SK-N-SH (cell line): Measurements from ENCODE around the gene PHACTR3.

Experiments used
- CHD2 ChIP-seq: fragments of 150-350 bp; IDR thresholded peaks from 2 replicates; pipeline ENCODE4 v1.6.1; 2018; ENCODE audit warnings: low read length; ENCODE audit not compliant: partially characterized antibody
- EZH2phosphoT487 ChIP-seq: fragments of 200-600 bp; sonication (generic); IDR thresholded peaks from 2 replicates; pipeline ENCODE4 v1.6.1; 2017; ENCODE audit warnings: low read depth, mixed run types, mild to moderate bottlenecking, antibody characterized with exemption, moderate library complexity, borderline replicate concordance
- FOXJ3 ChIP-seq: sonication (generic); formaldehyde crosslinking; IDR thresholded peaks from 2 replicates; pipeline ENCODE4 v1.5.1; 2020; ENCODE audit warnings: mild to moderate bottlenecking, missing genetic modification reagents
- FOXM1 ChIP-seq: IDR thresholded peaks from 2 replicates; pipeline ENCODE4 v1.4.0; 2012; ENCODE audit warnings: low read depth, mild to moderate bottlenecking
- GABPA ChIP-seq: IDR thresholded peaks from 2 replicates; pipeline ENCODE4 v1.4.0; 2012; ENCODE audit warnings: low read depth, mild to moderate bottlenecking
- RAD21 ChIP-seq: IDR thresholded peaks from 2 replicates; pipeline ENCODE4 v1.6.1; 2012; ENCODE audit warnings: mild to moderate bottlenecking, low read length
- RCOR1 ChIP-seq: fragments of 150-350 bp; IDR thresholded peaks from 2 replicates; pipeline ENCODE4 v1.6.1; 2017; ENCODE audit warnings: antibody characterized with exemption, low read length
- TCF12 ChIP-seq: IDR thresholded peaks from 2 replicates; pipeline ENCODE4 v1.4.0; 2012
- YY1 ChIP-seq: IDR thresholded peaks from 2 replicates; pipeline ENCODE4 v1.4.0; 2012; ENCODE audit warnings: low read depth, mild to moderate bottlenecking
- TF ChIP-seq, protein P1 (sequence below): fragments of 200-600 bp; sonication (generic); IDR thresholded peaks from 2 replicates; pipeline ENCODE4 v1.6.1; 2017; ENCODE audit warnings: antibody characterized with exemption, mild to moderate bottlenecking, moderate library complexity
- TF ChIP-seq, protein P2 (sequence below): IDR thresholded peaks from 2 replicates; pipeline ENCODE4 v1.6.1; 2012; ENCODE audit warnings: mild to moderate bottlenecking, low read depth, low read length, moderate library complexity

GRCh38 chr20:59823030-59823423, 218.7 kb downstream of the PHACTR3 start:
- TF ChIP-seq YY1 (no peak), FOXJ3 (no peak), CHD2 (no peak), RAD21 (no peak), EZH2phosphoT487 (no peak), GABPA (no peak), TCF12 (no peak), RCOR1 (no peak), FOXM1 (no peak)
- TF ChIP-seq, protein P1, sequence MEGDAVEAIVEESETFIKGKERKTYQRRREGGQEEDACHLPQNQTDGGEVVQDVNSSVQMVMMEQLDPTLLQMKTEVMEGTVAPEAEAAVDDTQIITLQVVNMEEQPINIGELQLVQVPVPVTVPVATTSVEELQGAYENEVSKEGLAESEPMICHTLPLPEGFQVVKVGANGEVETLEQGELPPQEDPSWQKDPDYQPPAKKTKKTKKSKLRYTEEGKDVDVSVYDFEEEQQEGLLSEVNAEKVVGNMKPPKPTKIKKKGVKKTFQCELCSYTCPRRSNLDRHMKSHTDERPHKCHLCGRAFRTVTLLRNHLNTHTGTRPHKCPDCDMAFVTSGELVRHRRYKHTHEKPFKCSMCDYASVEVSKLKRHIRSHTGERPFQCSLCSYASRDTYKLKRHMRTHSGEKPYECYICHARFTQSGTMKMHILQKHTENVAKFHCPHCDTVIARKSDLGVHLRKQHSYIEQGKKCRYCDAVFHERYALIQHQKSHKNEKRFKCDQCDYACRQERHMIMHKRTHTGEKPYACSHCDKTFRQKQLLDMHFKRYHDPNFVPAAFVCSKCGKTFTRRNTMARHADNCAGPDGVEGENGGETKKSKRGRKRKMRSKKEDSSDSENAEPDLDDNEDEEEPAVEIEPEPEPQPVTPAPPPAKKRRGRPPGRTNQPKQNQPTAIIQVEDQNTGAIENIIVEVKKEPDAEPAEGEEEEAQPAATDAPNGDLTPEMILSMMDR, result no peak
- TF ChIP-seq, protein P2, sequence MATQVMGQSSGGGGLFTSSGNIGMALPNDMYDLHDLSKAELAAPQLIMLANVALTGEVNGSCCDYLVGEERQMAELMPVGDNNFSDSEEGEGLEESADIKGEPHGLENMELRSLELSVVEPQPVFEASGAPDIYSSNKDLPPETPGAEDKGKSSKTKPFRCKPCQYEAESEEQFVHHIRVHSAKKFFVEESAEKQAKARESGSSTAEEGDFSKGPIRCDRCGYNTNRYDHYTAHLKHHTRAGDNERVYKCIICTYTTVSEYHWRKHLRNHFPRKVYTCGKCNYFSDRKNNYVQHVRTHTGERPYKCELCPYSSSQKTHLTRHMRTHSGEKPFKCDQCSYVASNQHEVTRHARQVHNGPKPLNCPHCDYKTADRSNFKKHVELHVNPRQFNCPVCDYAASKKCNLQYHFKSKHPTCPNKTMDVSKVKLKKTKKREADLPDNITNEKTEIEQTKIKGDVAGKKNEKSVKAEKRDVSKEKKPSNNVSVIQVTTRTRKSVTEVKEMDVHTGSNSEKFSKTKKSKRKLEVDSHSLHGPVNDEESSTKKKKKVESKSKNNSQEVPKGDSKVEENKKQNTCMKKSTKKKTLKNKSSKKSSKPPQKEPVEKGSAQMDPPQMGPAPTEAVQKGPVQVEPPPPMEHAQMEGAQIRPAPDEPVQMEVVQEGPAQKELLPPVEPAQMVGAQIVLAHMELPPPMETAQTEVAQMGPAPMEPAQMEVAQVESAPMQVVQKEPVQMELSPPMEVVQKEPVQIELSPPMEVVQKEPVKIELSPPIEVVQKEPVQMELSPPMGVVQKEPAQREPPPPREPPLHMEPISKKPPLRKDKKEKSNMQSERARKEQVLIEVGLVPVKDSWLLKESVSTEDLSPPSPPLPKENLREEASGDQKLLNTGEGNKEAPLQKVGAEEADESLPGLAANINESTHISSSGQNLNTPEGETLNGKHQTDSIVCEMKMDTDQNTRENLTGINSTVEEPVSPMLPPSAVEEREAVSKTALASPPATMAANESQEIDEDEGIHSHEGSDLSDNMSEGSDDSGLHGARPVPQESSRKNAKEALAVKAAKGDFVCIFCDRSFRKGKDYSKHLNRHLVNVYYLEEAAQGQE, result no peak
